C4-2B (cell line): ENCODE measurements around the gene TNMD.

ENCODE experiments used
- ZFX ChIP-seq: fragments of 450-650 bp; IDR thresholded peaks from 2 replicates; pipeline ENCODE4 v1.6.1; 2017
- TF ChIP-seq, protein P1 (sequence below): fragments of 450-650 bp; conservative IDR thresholded peaks from 2 replicates; pipeline ENCODE4 v1.5.1; 2017; ENCODE audit warnings: mild to moderate bottlenecking

DNA sequence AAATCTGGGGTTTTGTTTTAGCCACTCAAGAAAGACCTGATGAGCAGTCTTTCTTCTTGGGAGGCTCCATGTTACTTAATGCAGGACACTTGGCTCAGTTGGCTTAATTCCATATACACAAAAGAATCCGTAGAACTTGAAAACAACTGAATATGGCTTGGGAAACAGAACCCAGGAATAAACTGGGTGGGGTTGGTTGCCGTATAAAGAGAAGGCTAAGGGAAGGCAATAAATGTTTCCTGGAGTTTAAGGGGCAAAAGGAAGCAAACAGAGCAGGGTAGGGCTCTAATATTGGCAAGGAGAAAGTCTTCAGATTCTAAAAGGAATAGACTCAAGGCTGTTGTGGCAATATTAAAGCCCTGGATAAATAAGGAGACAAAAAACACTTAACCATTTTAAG, 8.4 kb downstream of the TNMD start:
- TF ChIP-seq, protein P1, sequence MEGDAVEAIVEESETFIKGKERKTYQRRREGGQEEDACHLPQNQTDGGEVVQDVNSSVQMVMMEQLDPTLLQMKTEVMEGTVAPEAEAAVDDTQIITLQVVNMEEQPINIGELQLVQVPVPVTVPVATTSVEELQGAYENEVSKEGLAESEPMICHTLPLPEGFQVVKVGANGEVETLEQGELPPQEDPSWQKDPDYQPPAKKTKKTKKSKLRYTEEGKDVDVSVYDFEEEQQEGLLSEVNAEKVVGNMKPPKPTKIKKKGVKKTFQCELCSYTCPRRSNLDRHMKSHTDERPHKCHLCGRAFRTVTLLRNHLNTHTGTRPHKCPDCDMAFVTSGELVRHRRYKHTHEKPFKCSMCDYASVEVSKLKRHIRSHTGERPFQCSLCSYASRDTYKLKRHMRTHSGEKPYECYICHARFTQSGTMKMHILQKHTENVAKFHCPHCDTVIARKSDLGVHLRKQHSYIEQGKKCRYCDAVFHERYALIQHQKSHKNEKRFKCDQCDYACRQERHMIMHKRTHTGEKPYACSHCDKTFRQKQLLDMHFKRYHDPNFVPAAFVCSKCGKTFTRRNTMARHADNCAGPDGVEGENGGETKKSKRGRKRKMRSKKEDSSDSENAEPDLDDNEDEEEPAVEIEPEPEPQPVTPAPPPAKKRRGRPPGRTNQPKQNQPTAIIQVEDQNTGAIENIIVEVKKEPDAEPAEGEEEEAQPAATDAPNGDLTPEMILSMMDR, result no peak
- no peak for TF ChIP-seq ZFX
